OCI-LY7 (cell line): ENCODE data around the gene CCDC146. TPM values are rescaled to one million over a fixed set of nuclear protein-coding genes. Genes with fewer than 3 reads are reported as not detected.

ENCODE experiments used
- BruUV-seq: library from RNA; stranded (reverse); fragments of 400-500 nt; replicated peaks from 2 replicates; lab custom pipeline; 2021; lab: Mats Ljungman, UMichigan
- CTCF ChIA-PET: fragments of 300-600 bp; sonication (Branson Sonifier 250); formaldehyde crosslinking; loops from one replicate; lab custom pipeline; 2022; ENCODE audit warnings: antibody characterized with exemption; ENCODE audit not compliant: unreplicated experiment; lab: Charles Lee
- POLR2A ChIA-PET: fragments of 300-600 bp; sonication (Branson Sonifier 250); formaldehyde crosslinking; loops from one replicate; lab custom pipeline; 2022; ENCODE audit warnings: antibody characterized with exemption; lab: Charles Lee
- DNase-seq: peaks from one replicate; pipeline ENCODE4 v3.0.0-alpha.2; 2015; ENCODE audit warnings: low spot score
- H2AFZ ChIP-seq: fragments of 200-600 bp; sonication (generic), shearing (Covaris generic); 2 replicates; pipeline ENCODE4 v1.6.1; 2014; ENCODE audit warnings: mild to moderate bottlenecking, antibody characterized with exemption, low read length, moderate library complexity
- H3K27ac ChIP-seq: fragments of 200-600 bp; sonication (generic); 2 replicates; pipeline ENCODE4 v1.5.1; 2014; ENCODE audit warnings: mixed run types, low read depth, mild to moderate bottlenecking, moderate library complexity, low read length, inconsistent platforms; ENCODE audit not compliant: poor library complexity, severe bottlenecking
- H3K36me3 ChIP-seq: fragments of 200-600 bp; sonication (generic); 2 replicates; pipeline ENCODE4 v1.6.1; 2014; ENCODE audit warnings: mild to moderate bottlenecking, antibody characterized with exemption, low read length, moderate library complexity, mixed read lengths; ENCODE audit not compliant: insufficient read depth
- H3K4me1 ChIP-seq: fragments of 200-600 bp; sonication (generic); 2 replicates; pipeline ENCODE4 v1.5.1; 2014; ENCODE audit warnings: mild to moderate bottlenecking, low read length; ENCODE audit not compliant: insufficient read depth, poor library complexity, severe bottlenecking
- H3K4me2 ChIP-seq: fragments of 200-600 bp; sonication (generic); 2 replicates; pipeline ENCODE4 v1.6.1; 2014; ENCODE audit warnings: mild to moderate bottlenecking, low read length
- H3K4me3 ChIP-seq: fragments of 200-600 bp; sonication (generic); 2 replicates; pipeline ENCODE4 v1.5.1; 2014; ENCODE audit warnings: mild to moderate bottlenecking, low read depth, low read length; ENCODE audit not compliant: poor library complexity, severe bottlenecking
- H3K79me2 ChIP-seq: fragments of 200-600 bp; sonication (generic); 2 replicates; pipeline ENCODE4 v1.6.1; 2016; ENCODE audit warnings: low read depth, mild to moderate bottlenecking, low read length, moderate library complexity, mixed read lengths; ENCODE audit not compliant: insufficient read depth
- H3K9me2 ChIP-seq: fragments of 200-600 bp; sonication (generic); 2 replicates; pipeline ENCODE4 v1.6.1; 2016; ENCODE audit warnings: mild to moderate bottlenecking, low read length, mixed read lengths; ENCODE audit not compliant: insufficient read depth
- H3K9me3 ChIP-seq: fragments of 200-600 bp; sonication (generic); 2 replicates; pipeline ENCODE4 v1.6.1; 2014; ENCODE audit warnings: mild to moderate bottlenecking, mixed run types, low read length, mixed read lengths
- H4K20me1 ChIP-seq: fragments of 200-600 bp; sonication (generic); 2 replicates; pipeline ENCODE4 v1.6.1; 2014; ENCODE audit warnings: mild to moderate bottlenecking, antibody characterized with exemption, low read length, moderate library complexity, mixed read lengths; ENCODE audit not compliant: insufficient read depth
- EZH2phosphoT487 ChIP-seq: fragments of 200-600 bp; sonication (generic); IDR thresholded peaks from 2 replicates; pipeline ENCODE4 v1.6.1; 2018; ENCODE audit warnings: low read depth, borderline replicate concordance, mild to moderate bottlenecking, mixed run types, antibody characterized with exemption, low read length, moderate library complexity, mixed read lengths
- intact Hi-C: fragments of 100-400 bp; cut with micrococcal nuclease; formaldehyde crosslinking; loops from one replicate; pipeline ENCODE4 v1.10.0; 2022; ENCODE audit not compliant: unreplicated experiment
- total RNA-seq, 2 experiments: library from RNA; depleted of rRNA in 1 of 2; stranded (reverse); fragments of >200 nt in 1 of 2; shearing (Covaris generic) in 1 of 2; gene quantifications; 2 replicates each; pipeline ENCODE4 v1.2.3, GENCODE V29; 2014 to 2022
- TF ChIP-seq, protein P1 (sequence below): fragments of 200-600 bp; sonication (generic); conservative IDR thresholded peaks from 2 replicates; pipeline ENCODE4 v1.5.1; 2014; ENCODE audit warnings: mild to moderate bottlenecking, antibody characterized with exemption, low read length, moderate library complexity, mixed read lengths

The CCDC146 gene
- total RNA-seq, 2 experiments from 2014 or later, result 3.0 to 3.2 TPM

GRCh38 chr7:77232467-77232866 lies 110.1 kb downstream of the CCDC146 start:
- TF ChIP-seq EZH2phosphoT487, result no peak
- TF ChIP-seq, protein P1, sequence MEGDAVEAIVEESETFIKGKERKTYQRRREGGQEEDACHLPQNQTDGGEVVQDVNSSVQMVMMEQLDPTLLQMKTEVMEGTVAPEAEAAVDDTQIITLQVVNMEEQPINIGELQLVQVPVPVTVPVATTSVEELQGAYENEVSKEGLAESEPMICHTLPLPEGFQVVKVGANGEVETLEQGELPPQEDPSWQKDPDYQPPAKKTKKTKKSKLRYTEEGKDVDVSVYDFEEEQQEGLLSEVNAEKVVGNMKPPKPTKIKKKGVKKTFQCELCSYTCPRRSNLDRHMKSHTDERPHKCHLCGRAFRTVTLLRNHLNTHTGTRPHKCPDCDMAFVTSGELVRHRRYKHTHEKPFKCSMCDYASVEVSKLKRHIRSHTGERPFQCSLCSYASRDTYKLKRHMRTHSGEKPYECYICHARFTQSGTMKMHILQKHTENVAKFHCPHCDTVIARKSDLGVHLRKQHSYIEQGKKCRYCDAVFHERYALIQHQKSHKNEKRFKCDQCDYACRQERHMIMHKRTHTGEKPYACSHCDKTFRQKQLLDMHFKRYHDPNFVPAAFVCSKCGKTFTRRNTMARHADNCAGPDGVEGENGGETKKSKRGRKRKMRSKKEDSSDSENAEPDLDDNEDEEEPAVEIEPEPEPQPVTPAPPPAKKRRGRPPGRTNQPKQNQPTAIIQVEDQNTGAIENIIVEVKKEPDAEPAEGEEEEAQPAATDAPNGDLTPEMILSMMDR, result no peak
- BruUV-seq, result no TSS peak
- Histone ChIP-seq H3K4me2 (no peak overlapping the region), H3K79me2 (no peaks in the 10 kb centered on the region), H3K9me2 (no peaks in the 10 kb centered on the region), H3K4me3 (no peak overlapping the region), H3K36me3 (no peaks in the 10 kb centered on the region), H3K27ac (no peak overlapping the region), H3K4me1 (no peaks in the 10 kb centered on the region), H2AFZ (no peak overlapping the region), H4K20me1 (no peaks in the 10 kb centered on the region), H3K9me3 (no peaks in the 10 kb centered on the region)
- CTCF ChIA-PET, result no interaction called here
- POLR2A ChIA-PET, result no interaction called here
- intact Hi-C loops, result no loop called here
- DNase-seq, result no peak

DNA sequence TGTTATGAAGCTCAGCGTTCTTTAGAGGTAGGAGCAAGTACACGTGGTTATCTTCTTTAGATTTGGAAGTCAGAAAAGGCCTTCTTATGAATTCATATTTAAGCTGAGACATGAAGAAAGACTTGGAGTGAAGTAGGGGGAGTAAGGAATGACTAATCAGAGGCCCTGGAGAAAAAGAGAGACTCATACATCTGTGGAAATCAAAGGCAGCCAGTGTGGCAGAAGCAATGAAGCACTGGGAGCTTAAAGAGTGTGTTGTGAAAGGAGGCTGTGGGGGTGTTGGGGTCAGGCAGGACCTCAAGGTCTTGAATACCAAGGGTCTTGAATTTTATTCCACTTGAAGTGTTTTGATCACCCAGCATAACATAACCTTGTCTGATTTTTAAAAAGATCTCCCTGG lies 112.9 kb downstream of the CCDC146 start:
- H3K4me2 ChIP-seq, result no peak overlapping the region
- no peak overlapping the region for H3K27ac ChIP-seq
- intact Hi-C loops, result no loop called here
- TF ChIP-seq, protein P1, result no peak
- no peak for TF ChIP-seq EZH2phosphoT487
- H3K9me2 ChIP-seq, result no peaks in the 10 kb centered on the region
- no peaks in the 10 kb centered on the region for H3K9me3 ChIP-seq
- POLR2A ChIA-PET, result interaction anchor here (0.6 kb wide), 2 partner anchors 139 to 410 kb away, joined by 4 read pairs; no protein-coding TSS in a partner anchor
- no peaks in the 10 kb centered on the region for H3K4me1 ChIP-seq
- no peaks in the 10 kb centered on the region for H3K79me2 ChIP-seq
- no peak overlapping the region for H3K4me3 ChIP-seq
- no peaks in the 10 kb centered on the region for H3K36me3 ChIP-seq
- H4K20me1 ChIP-seq, result no peaks in the 10 kb centered on the region
- H2AFZ ChIP-seq, result no peak overlapping the region
- BruUV-seq, result no TSS peak
- CTCF ChIA-PET, result no interaction called here
- DNase-seq, result no peak

DNA sequence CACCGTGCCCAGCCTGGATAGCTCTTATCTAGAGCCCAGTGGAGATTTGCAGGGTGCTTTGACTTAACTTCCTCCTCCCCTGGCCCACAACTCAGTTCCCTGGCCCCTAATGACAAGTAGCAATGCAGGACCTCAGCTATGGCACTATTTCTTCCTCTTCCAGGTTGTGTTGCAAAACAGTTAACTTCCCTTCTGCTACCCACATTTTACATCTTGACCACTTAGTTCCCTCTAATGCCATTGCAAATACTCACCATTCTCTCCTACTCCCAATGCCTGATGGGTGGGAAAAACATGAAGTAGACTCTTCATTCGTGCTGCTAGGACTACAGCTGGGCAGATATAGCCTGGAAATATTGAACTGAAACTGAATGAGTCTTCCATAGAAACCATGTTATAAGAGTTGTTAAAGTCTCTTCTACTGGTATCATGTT lies 116.3 kb downstream of the CCDC146 start:
- H3K79me2 ChIP-seq, result no peaks in the 10 kb centered on the region
- H3K9me3 ChIP-seq, result no peaks in the 10 kb centered on the region
- H3K9me2 ChIP-seq, result no peaks in the 10 kb centered on the region
- H3K4me1 ChIP-seq, result no peaks in the 10 kb centered on the region
- no peaks in the 10 kb centered on the region for H3K36me3 ChIP-seq
- no peak overlapping the region for H3K4me2 ChIP-seq
- no peak overlapping the region for H3K4me3 ChIP-seq
- BruUV-seq, result no TSS peak
- H2AFZ ChIP-seq, result no peak overlapping the region
- TF ChIP-seq EZH2phosphoT487, result no peak
- TF ChIP-seq, protein P1, result no peak
- ChIA-PET POLR2A (no interaction called here), CTCF (no interaction called here)
- no peak for DNase-seq
- no peaks in the 10 kb centered on the region for H4K20me1 ChIP-seq
- intact Hi-C loops, result no loop called here
- H3K27ac ChIP-seq, result no peak overlapping the region
